ENCODE results near the gene ESPN.
A peak's percentile ranks its signal among the peaks of the same experiment; 100 is the strongest.

ESPN gene

GRCh38 chr1:6487804-6488484 lies 63.4 kb downstream of the ESPN start:
- Histone ChIP-seq H3K27ac (no peak overlapping the region), H3K4me3 (ENCODE audit: low read depth, low read length) (no peak overlapping the region), H2AFZ (no peak overlapping the region), H3K4me1 (no peaks in the 10 kb centered on the region), H3K4me2 (ENCODE audit: low read length) (no peak overlapping the region), H3K9ac (no peak overlapping the region), H3K27me3 (ENCODE audit: control insufficient read depth, insufficient read depth, low read length) (peaks cover 6% of the 10 kb centered on the region), H3K9me3 (ENCODE audit: control insufficient read depth, low read length) (no peaks in the 10 kb centered on the region), H3K36me3 (ENCODE audit: control insufficient read depth, insufficient read depth, low read length) (no peaks in the 10 kb centered on the region), H3K79me2 (no peaks in the 10 kb centered on the region)
- TF ChIP-seq, protein P1, sequence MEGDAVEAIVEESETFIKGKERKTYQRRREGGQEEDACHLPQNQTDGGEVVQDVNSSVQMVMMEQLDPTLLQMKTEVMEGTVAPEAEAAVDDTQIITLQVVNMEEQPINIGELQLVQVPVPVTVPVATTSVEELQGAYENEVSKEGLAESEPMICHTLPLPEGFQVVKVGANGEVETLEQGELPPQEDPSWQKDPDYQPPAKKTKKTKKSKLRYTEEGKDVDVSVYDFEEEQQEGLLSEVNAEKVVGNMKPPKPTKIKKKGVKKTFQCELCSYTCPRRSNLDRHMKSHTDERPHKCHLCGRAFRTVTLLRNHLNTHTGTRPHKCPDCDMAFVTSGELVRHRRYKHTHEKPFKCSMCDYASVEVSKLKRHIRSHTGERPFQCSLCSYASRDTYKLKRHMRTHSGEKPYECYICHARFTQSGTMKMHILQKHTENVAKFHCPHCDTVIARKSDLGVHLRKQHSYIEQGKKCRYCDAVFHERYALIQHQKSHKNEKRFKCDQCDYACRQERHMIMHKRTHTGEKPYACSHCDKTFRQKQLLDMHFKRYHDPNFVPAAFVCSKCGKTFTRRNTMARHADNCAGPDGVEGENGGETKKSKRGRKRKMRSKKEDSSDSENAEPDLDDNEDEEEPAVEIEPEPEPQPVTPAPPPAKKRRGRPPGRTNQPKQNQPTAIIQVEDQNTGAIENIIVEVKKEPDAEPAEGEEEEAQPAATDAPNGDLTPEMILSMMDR (IDR thresholded peaks at IDR 0.05), result no peak

DNA sequence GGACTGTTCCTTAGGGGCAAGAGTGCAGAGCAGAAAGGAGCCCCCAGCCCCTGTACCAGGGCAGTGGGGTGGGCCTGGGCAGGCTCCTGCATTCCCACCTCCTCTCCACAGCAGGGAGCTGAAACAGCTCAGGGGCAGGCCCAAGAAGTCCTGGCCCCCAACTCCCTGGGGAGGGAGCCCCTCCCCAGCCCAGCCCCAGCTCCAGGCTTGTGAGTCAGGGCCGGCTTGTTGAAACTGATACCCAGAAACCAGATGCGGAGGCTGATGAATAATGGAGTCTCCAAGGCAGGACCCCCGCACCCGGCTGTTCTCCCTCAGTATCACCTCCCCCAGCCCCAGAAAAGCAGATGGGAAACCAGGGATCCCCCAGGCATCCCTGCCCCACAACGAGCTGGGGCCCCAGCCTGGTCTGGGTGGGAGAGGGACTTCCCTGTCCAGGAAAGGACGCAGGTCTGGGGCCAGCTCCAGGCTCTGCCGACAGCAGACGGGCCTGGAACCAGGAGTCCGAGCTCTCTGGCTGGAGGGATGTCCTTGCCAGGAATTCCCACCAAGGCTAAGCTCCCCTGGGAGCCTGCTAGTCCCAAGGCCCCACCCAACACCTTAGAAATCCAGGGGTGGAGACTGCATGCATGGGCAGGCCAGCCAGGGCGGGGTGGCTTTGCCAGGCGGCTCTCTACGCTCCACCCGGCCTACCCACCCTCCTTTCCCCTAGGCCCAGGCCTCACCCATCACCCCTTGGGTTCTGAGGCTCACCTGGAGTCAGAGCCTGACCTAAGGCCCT lies 64.2 kb downstream of the ESPN start:
- Histone ChIP-seq H3K27ac (no peak overlapping the region), H3K4me3 (ENCODE audit: low read depth, low read length) (no peak overlapping the region), H3K36me3 (ENCODE audit: control insufficient read depth, insufficient read depth, low read length) (no peaks in the 10 kb centered on the region), H3K4me1 (no peaks in the 10 kb centered on the region), H3K4me2 (ENCODE audit: low read length) (no peak overlapping the region), H3K9ac (no peak overlapping the region), H3K27me3 (ENCODE audit: control insufficient read depth, insufficient read depth, low read length) (peaks cover 6% of the 10 kb centered on the region), H3K79me2 (no peaks in the 10 kb centered on the region), H2AFZ (no peak overlapping the region), H3K9me3 (ENCODE audit: control insufficient read depth, low read length) (no peaks in the 10 kb centered on the region)
- TF ChIP-seq, protein P1 (IDR thresholded peaks at IDR 0.05), result no peak

- H3K4me1 ChIP-seq, result no peaks in the 10 kb centered on the region
- no peaks in the 10 kb centered on the region for H3K9me3 ChIP-seq (ENCODE audit: control insufficient read depth, low read length)
- no peak overlapping the region for H3K4me2 ChIP-seq (ENCODE audit: low read length)
- no peaks in the 10 kb centered on the region for H3K36me3 ChIP-seq (ENCODE audit: control insufficient read depth, insufficient read depth, low read length)
- no peak overlapping the region for H3K27ac ChIP-seq
- no peak overlapping the region for H3K9ac ChIP-seq
- H3K79me2 ChIP-seq, result no peaks in the 10 kb centered on the region
- no peak overlapping the region for H3K4me3 ChIP-seq (ENCODE audit: low read depth, low read length)
- TF ChIP-seq, protein P1 (IDR thresholded peaks at IDR 0.05), result no peak
- peaks cover 6% of the 10 kb centered on the region for H3K27me3 ChIP-seq (ENCODE audit: control insufficient read depth, insufficient read depth, low read length)
- no peak overlapping the region for H2AFZ ChIP-seq
Observed at GRCh38 chr1:6489383-6489765, 64.8 kb downstream of the ESPN start.

- Histone ChIP-seq H3K27me3 (ENCODE audit: control insufficient read depth, insufficient read depth, low read length) (peaks cover 6% of the 10 kb centered on the region), H3K36me3 (ENCODE audit: control insufficient read depth, insufficient read depth, low read length) (no peaks in the 10 kb centered on the region), H2AFZ (peak overlapping the region; percentile 61), H3K27ac (no peak overlapping the region), H3K79me2 (no peaks in the 10 kb centered on the region), H3K9ac (no peak overlapping the region), H3K4me1 (no peaks in the 10 kb centered on the region), H3K9me3 (ENCODE audit: control insufficient read depth, low read length) (no peaks in the 10 kb centered on the region), H3K4me3 (ENCODE audit: low read depth, low read length) (peak overlapping the region; percentile 90), H3K4me2 (ENCODE audit: low read length) (peak overlapping the region; percentile 92)
- TF ChIP-seq, protein P1 (IDR thresholded peaks at IDR 0.05), result peak; percentile 72
Observed at GRCh38 chr1:6489799-6490180, 65.2 kb downstream of the ESPN start.

Measured in parathyroid adenoma (tissue), 2 donors.